ENCODE data around the gene C11orf24. TPM values are rescaled to one million over a fixed set of nuclear protein-coding genes. Genes with fewer than 3 reads are reported as not detected.

The C11orf24 gene
- total and polyA plus RNA-seq, 2 donors (not counting 1 experiment from before 2014, with no cell fraction given), result 88.6 to 94.2 TPM

DNA sequence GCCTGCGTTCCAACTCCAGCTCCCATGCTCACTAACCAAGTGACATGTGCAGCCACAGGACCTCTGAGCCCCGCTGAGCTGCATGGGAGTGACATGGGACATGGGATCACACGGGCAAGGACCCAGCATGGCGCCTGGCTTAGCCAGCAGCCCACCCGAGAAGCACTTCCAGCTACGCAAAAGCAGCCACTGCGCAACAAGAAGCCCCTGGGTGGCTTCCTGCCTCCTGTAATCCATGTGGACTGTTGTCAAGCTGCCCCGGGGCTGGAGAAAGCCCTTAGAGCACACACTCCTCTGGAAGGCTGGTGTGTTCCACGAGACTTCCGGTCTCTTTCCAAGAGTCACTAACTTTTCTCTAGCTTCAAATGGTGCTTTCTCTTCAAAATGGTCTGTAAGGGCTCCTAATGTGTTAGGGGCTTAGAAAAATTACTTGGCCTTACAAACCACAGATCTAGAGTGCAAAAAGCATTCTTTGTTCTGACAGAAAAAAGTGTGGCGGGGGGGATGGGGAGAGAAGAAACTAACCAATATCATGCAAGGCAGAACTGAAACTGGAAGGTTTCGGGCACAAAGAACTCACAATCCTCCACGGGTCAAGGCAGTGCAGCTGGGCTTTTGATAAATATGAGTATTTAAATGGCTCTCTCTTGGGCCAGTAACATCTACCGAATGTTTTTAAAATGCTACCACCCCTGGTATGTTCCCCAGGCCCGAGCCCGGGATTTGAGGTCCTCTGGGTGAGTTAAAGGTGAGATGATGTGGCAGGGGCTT lies 5.5 kb downstream of the C11orf24 start:
- H3K27ac Mint-ChIP-seq, result peak overlapping the region; percentile 93
- H3K9me3 ChIP-seq (ENCODE audit: control extremely low read depth in 1 of 3, control insufficient read depth in 2 of 3, insufficient read depth in 1 of 3, low read length in 2 of 3), result peaks cover 0 to 3% (median 0%) of the 10 kb centered on the region in 3 donors
- no peaks in the 10 kb centered on the region for H3K27me3 Mint-ChIP-seq
- no peak for TF ChIP-seq EZH2 (IDR thresholded peaks at IDR 0.05; ENCODE audit: borderline replicate concordance, insufficient read depth, low read depth, low read length, poor library complexity, severe bottlenecking)
- no peak for TF ChIP-seq CTCF (IDR thresholded peaks at IDR 0.05)
- peak; percentile 72 for DNase-seq
- peaks cover 62 to 68% of the 10 kb centered on the region in 2 donors for H3K4me1 ChIP-seq (ENCODE audit: control insufficient read depth in 2 of 2, insufficient read depth in 2 of 2, low read length in 2 of 2)
- H3K4me2 ChIP-seq (replicated peaks; ENCODE audit: low read depth, low read length, poor library complexity, severe bottlenecking), result peak overlapping the region; percentile 75
- H3K4me1 Mint-ChIP-seq, result peaks cover 76% of the 10 kb centered on the region
- H2AFZ ChIP-seq (ENCODE audit: insufficient read depth, low read depth, low read length, poor library complexity, severe bottlenecking), result no peak overlapping the region
- H3K9ac ChIP-seq (ENCODE audit: low read length), result peak overlapping the region; percentile 54
- H3K36me3 ChIP-seq (replicated peaks in 1 of 2; ENCODE audit: control extremely low read depth in 1 of 2, control insufficient read depth in 1 of 2, extremely low read depth in 1 of 2, insufficient read depth in 2 of 2, low read length in 1 of 2), result peaks cover 0 to 71% of the 10 kb centered on the region in 2 experiments
- POLR2A ChIA-PET, result interaction anchor here (0.6 to 1.8 kb wide), 5 partner anchors 9 to 254 kb away, joined by 3 to 11 read pairs (median 3); no protein-coding TSS in a partner anchor
- intact Hi-C loops (cut with micrococcal nuclease), result loop anchor here (1.0 kb wide), 1 partner anchor 9 kb away; no protein-coding TSS in a partner anchor
- no peaks in the 10 kb centered on the region for H3K9me3 Mint-ChIP-seq (ENCODE audit: insufficient read depth)
- no peaks in the 10 kb centered on the region for H3K27me3 ChIP-seq (replicated peaks in 1 of 4; ENCODE audit: control extremely low read depth in 1 of 4, control insufficient read depth in 3 of 4, insufficient read depth in 4 of 4, low read length in 3 of 4)
- CTCF ChIA-PET, result interaction anchor here (0.9 to 10.9 kb wide), 8 partner anchors 7 to 118 kb away, joined by 3 to 275 read pairs (median 7); no protein-coding TSS in a partner anchor
- 67% methylated on average over 8 of the region's 16 CpGs for WGBS (ENCODE audit: insufficient coverage)
- peak overlapping the region; percentile 64 to 83 for H3K27ac ChIP-seq (ENCODE audit: low read length in 2 of 2)
- peak; percentile 73 for ATAC-seq (ENCODE audit: low read depth)
- peak overlapping the region in 4 of 5 experiments; percentile 0 to 37 (median 31) for H3K4me3 ChIP-seq (ENCODE audit: control extremely low read depth in 1 of 5, extremely low read depth in 1 of 5, insufficient read depth in 1 of 5, low read depth in 2 of 5, low read length in 4 of 5)
- H4K20me1 ChIP-seq (ENCODE audit: control insufficient read depth, insufficient read depth, low read length, poor library complexity, severe bottlenecking), result peaks cover 57% of the 10 kb centered on the region
- H3K4me3 Mint-ChIP-seq, result peak overlapping the region; percentile 73
- peaks cover 73% of the 10 kb centered on the region for H3K79me2 ChIP-seq (ENCODE audit: control insufficient read depth, insufficient read depth, low read length)
